ENCODE results near the gene TSPAN32.

DNA sequence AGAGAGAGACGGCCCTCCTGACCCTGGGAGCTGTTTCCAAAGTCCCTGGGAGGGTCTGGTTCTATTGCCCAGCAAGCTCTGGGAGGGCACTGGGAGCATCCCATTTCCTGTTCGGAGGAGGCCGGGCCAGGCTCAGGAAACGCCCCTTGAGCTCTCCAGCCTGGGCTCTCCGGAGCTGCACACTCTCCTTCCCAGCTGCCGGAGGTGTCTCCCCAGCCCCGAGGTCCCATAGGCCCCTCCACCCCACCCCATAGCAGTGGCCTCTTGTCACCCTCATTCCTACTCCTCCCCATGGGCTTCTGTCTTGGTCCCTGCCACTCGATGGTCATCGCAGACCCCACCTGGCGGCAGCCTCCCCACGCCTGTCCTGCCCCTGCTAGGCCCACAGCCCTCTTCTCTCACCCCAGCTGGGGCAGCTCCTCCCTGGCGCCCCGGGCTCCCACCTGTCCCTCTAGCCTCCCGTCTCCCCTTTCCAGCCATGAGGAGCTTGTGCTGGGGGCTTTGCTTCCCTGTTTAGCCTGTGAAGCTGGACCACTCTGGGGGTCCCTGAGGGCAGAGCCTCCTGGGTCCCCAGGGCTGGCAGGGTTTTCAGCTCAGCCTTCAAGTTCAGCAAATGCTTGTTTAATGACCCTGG is 2.8 kb downstream of the TSPAN32 start:
- TF ChIP-seq, protein P1, sequence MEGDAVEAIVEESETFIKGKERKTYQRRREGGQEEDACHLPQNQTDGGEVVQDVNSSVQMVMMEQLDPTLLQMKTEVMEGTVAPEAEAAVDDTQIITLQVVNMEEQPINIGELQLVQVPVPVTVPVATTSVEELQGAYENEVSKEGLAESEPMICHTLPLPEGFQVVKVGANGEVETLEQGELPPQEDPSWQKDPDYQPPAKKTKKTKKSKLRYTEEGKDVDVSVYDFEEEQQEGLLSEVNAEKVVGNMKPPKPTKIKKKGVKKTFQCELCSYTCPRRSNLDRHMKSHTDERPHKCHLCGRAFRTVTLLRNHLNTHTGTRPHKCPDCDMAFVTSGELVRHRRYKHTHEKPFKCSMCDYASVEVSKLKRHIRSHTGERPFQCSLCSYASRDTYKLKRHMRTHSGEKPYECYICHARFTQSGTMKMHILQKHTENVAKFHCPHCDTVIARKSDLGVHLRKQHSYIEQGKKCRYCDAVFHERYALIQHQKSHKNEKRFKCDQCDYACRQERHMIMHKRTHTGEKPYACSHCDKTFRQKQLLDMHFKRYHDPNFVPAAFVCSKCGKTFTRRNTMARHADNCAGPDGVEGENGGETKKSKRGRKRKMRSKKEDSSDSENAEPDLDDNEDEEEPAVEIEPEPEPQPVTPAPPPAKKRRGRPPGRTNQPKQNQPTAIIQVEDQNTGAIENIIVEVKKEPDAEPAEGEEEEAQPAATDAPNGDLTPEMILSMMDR (IDR thresholded peaks at IDR 0.05): no peak
- TF ChIP-seq SIN3A (IDR thresholded peaks at IDR 0.05; ENCODE audit: borderline replicate concordance, insufficient read depth, low read depth, low read length): no peak
